Osteocyte (in vitro differentiated cells): Measurements from ENCODE around the gene ST8SIA5. TPM values are rescaled to one million over a fixed set of nuclear protein-coding genes. Genes with fewer than 3 reads are reported as not detected.

Experiments
- DNase-seq: peaks from one replicate; pipeline ENCODE4 v3.0.0; 2021; ENCODE audit warnings: mixed read lengths; ENCODE audit not compliant: unreplicated experiment; ENCODE audit errors: extremely low spot score
- H3K27ac Mint-ChIP-seq: one replicate; pipeline ENCODE4 v1.8.0; 2021; ENCODE audit warnings: mild to moderate bottlenecking, mixed read lengths; ENCODE audit not compliant: unreplicated experiment
- H3K27me3 Mint-ChIP-seq: one replicate; pipeline ENCODE4 v1.8.0; 2021; ENCODE audit warnings: mixed read lengths; ENCODE audit not compliant: unreplicated experiment
- H3K36me3 Mint-ChIP-seq: one replicate; pipeline ENCODE4 v1.8.0; 2021; ENCODE audit warnings: mixed read lengths; ENCODE audit not compliant: unreplicated experiment
- H3K4me1 Mint-ChIP-seq: one replicate; pipeline ENCODE4 v1.8.0; 2021; ENCODE audit warnings: mixed read lengths; ENCODE audit not compliant: unreplicated experiment
- H3K4me3 Mint-ChIP-seq: one replicate; pipeline ENCODE4 v1.8.0; 2021; ENCODE audit warnings: mild to moderate bottlenecking, moderate library complexity, mixed read lengths; ENCODE audit not compliant: unreplicated experiment
- H3K9me3 Mint-ChIP-seq: one replicate; pipeline ENCODE4 v1.8.0; 2021; ENCODE audit warnings: mixed read lengths; ENCODE audit not compliant: unreplicated experiment
- CTCF ChIP-seq: fragments of 200-600 bp; sonication (generic); IDR thresholded peaks from 2 replicates; pipeline ENCODE4 v1.5.0; 2021; ENCODE audit warnings: antibody characterized with exemption, mild to moderate bottlenecking, moderate library complexity
- total RNA-seq: library from RNA; stranded (reverse); gene quantifications from 2 replicates; pipeline ENCODE4 v1.2.1, GENCODE V29; 2021

Gene ST8SIA5
- total RNA-seq, 1 donor from 2014 or later, result 0.30 TPM

GRCh38 chr18:46767217-46767616 lies 10.4 kb upstream of the ST8SIA5 start:
- no peak overlapping the region for H3K27ac Mint-ChIP-seq
- H3K36me3 Mint-ChIP-seq, result no peaks in the 10 kb centered on the region
- no peak for DNase-seq
- TF ChIP-seq CTCF, result no peak
- H3K4me3 Mint-ChIP-seq, result no peak overlapping the region
- H3K9me3 Mint-ChIP-seq, result no peaks in the 10 kb centered on the region
- H3K27me3 Mint-ChIP-seq, result peaks cover 16% of the 10 kb centered on the region
- H3K4me1 Mint-ChIP-seq, result peaks cover 4% of the 10 kb centered on the region

GRCh38 chr18:46764586-46764985 lies 7.7 kb upstream of the ST8SIA5 start:
- Mint-ChIP-seq H3K9me3 (no peaks in the 10 kb centered on the region), H3K27me3 (peaks cover 35% of the 10 kb centered on the region), H3K27ac (no peak overlapping the region), H3K4me1 (no peaks in the 10 kb centered on the region), H3K4me3 (no peak overlapping the region), H3K36me3 (no peaks in the 10 kb centered on the region)
- no peak for DNase-seq
- TF ChIP-seq CTCF, result no peak

GRCh38 chr18:46761059-46761769 lies 4.4 kb upstream of the ST8SIA5 start:
- no peak overlapping the region for H3K4me3 Mint-ChIP-seq
- peaks cover 55% of the 10 kb centered on the region for H3K27me3 Mint-ChIP-seq
- no peak for TF ChIP-seq CTCF
- H3K27ac Mint-ChIP-seq, result no peak overlapping the region
- H3K4me1 Mint-ChIP-seq, result peaks cover 11% of the 10 kb centered on the region
- no peaks in the 10 kb centered on the region for H3K36me3 Mint-ChIP-seq
- no peak for DNase-seq
- no peaks in the 10 kb centered on the region for H3K9me3 Mint-ChIP-seq

- peaks cover 11% of the 10 kb centered on the region for H3K4me1 Mint-ChIP-seq
- H3K36me3 Mint-ChIP-seq, result no peaks in the 10 kb centered on the region
- H3K27me3 Mint-ChIP-seq, result peaks cover 61% of the 10 kb centered on the region
Measured at GRCh38 chr18:46759890-46760289, 3.0 kb upstream of the ST8SIA5 start.

More at GRCh38 chr18:46759890-46760289, 3.0 kb upstream of the ST8SIA5 start:
- peak; percentile 42 for DNase-seq
- no peaks in the 10 kb centered on the region for H3K9me3 Mint-ChIP-seq
- H3K4me3 Mint-ChIP-seq, result no peak overlapping the region
- no peak for TF ChIP-seq CTCF
- H3K27ac Mint-ChIP-seq, result no peak overlapping the region
